ENCODE data around the gene C9.
"Not testable (repeated sequence)": the region's sequence is repeated elsewhere in the genome, so short reads cannot be mapped to it uniquely, and the experiment has no call there.

Gene C9

DNA sequence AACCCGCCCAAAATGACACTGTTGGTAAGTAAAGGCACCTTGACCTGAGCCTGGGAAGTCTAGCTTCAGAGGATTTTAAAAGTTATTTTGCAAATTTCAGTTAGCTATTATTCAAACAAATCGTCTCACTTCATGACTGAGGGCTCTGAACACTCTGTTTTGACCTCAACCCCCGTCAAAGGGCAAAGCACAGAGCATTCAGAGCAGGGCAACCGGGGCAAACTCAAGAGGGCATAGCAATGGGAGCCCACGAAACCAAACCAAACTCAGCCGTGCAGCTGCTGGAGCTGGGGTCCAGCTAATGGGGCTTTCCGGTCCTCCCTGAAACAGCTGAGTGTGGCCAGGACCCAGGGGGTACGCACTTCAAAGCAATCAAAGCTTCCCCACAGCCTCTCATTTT, 1.6 kb downstream of the C9 start:
- H3K9me3 ChIP-seq (ENCODE audit: control insufficient read depth, insufficient read depth, low read length), result no peaks in the 10 kb centered on the region
- no peak overlapping the region for H3K9ac ChIP-seq (ENCODE audit: low read depth, low read length)
- no peaks in the 10 kb centered on the region for H3K4me1 ChIP-seq (ENCODE audit: insufficient read depth, low read length)
- no peaks in the 10 kb centered on the region for H3K36me3 ChIP-seq (ENCODE audit: insufficient read depth, low read length)

DNA sequence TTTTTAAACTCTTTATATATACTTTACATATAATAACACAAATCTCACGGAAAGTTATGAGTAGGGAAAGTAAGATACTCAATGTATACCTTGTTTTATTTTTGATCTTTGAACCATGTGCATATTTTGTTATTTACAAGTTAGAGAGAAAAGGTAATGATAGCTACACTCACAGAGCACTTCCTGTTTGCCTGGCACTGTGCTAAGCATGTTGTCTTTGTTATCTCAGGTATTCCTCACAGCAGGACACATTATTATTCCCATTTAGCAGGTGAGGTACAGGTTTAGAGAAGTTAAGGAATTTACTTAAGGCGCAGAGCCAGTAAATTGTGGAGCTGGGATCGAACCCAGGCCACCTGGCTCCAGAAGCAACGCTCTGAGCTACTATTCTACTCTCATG, 3.0 kb downstream of the C9 start:
- Histone ChIP-seq H3K4me1 (ENCODE audit: insufficient read depth, low read length) (no peaks in the 10 kb centered on the region), H3K36me3 (ENCODE audit: insufficient read depth, low read length) (no peaks in the 10 kb centered on the region), H3K9me3 (ENCODE audit: control insufficient read depth, insufficient read depth, low read length) (no peaks in the 10 kb centered on the region), H3K9ac (ENCODE audit: low read depth, low read length) (no peak overlapping the region)

DNA sequence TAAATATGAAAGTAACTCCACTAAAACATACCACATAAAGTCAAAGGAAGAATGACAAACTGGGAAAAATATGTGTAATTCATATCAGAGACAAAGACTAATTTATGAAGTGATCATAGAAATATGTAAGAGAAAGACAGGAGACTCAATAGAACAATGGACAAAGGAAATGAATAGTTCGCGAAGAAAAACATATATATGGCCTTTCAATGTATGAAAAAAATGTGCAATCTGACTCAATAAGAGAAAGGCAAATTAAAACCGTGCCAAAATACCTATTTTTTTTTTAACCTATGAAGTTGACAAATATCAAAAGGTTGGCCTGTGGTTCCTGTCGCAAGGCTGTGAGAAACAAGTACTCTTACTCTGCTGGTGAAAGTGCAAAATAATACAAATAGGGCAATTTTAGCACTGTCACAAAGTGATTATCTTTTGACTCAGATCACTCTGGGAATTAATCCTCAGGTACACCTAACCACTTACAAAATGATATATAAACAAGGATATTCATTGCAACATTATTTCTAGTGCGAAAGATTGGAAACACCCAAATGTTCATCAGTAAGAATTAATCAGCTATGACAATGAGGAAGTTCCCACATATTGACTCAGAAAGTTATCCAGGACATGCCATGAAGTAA, 3.7 kb downstream of the C9 start:
- Histone ChIP-seq H3K36me3 (ENCODE audit: insufficient read depth, low read length) (no peaks in the 10 kb centered on the region), H3K4me1 (ENCODE audit: insufficient read depth, low read length) (no peaks in the 10 kb centered on the region), H3K9ac (ENCODE audit: low read depth, low read length) (no peak overlapping the region), H3K9me3 (ENCODE audit: control insufficient read depth, insufficient read depth, low read length) (no peaks in the 10 kb centered on the region)

DNA sequence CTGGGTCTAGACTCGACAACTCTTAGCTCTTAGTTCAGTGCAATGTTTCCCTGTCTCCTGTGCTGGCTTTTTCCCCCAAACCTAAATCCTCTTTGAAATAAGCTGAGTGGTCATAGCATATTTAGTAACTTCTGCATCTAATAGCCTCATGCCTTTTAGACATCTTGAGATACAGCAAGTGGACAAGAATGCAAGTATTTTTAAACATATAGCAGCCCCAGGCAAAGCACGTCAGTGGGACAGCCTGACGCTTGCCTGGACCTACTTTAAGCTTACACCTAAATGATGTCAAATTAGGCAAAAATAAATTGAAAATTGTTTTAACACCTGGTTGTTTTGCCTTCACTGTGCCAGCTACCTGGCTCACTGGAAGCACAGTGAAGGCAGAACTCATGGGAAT, 8.0 kb downstream of the C9 start:
- no peak overlapping the region for H3K9ac ChIP-seq (ENCODE audit: low read depth, low read length)
- no peaks in the 10 kb centered on the region for H3K9me3 ChIP-seq (ENCODE audit: control insufficient read depth, insufficient read depth, low read length)
- no peaks in the 10 kb centered on the region for H3K36me3 ChIP-seq (ENCODE audit: insufficient read depth, low read length)
- H3K4me1 ChIP-seq (ENCODE audit: insufficient read depth, low read length), result no peaks in the 10 kb centered on the region

DNA sequence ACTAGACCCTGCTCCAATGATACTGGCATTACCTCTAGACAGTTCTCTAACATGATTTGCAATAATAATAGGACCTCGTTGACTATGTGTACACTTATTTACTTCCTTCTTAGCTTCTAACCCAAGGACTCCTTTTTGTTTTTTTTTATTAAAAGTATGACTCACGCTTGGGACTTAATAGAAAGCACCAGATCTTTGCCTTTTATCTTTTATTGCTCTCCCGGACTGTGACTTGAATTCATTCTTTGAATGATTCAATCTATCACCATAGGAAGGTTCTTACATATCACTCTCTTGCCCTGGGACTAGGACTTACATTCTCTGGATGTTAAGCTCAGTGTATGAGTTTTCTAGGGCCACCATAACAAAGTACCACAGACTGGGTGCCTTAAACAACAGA, 9.0 kb downstream of the C9 start:
- H3K9ac ChIP-seq (ENCODE audit: low read depth, low read length), result no peak overlapping the region
- H3K4me1 ChIP-seq (ENCODE audit: insufficient read depth, low read length), result no peaks in the 10 kb centered on the region
- H3K9me3 ChIP-seq (ENCODE audit: control insufficient read depth, insufficient read depth, low read length), result no peaks in the 10 kb centered on the region
- H3K36me3 ChIP-seq (ENCODE audit: insufficient read depth, low read length), result no peaks in the 10 kb centered on the region

DNA sequence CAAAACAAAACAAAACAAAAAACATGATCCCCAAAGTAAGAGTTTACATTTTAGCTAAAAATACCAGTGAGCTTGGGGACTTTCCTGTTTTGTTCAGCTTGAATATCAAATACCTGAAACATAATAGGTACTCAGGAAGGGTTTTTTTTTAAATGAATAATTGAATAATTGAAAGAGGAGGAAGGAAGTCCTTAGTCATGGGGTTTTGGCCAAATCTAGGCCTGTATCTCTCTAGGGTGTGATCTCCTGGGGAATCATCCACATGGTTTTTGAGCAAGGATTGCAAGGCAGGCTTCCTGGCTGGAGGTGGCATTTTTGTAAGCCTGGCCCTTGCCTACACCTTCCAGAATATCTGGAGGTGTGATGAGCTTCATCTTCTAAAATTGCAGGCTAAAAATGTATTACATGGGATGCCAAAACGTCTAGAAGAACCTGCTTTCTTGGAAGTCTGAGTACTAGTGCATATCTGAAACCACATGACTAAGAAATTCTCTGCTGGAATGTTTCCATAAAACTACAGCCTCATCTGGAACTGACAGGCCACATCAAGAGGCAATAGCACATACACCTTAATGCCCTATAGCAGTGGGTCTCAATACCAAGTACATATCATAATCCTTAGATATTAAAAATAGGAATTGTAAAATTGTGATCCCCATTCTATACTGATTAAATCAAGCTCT, 10.4 kb downstream of the C9 start:
- Histone ChIP-seq H3K4me1 (ENCODE audit: insufficient read depth, low read length) (no peaks in the 10 kb centered on the region), H3K36me3 (ENCODE audit: insufficient read depth, low read length) (no peaks in the 10 kb centered on the region), H3K9me3 (ENCODE audit: control insufficient read depth, insufficient read depth, low read length) (no peaks in the 10 kb centered on the region), H3K9ac (ENCODE audit: low read depth, low read length) (no peak overlapping the region)

DNA sequence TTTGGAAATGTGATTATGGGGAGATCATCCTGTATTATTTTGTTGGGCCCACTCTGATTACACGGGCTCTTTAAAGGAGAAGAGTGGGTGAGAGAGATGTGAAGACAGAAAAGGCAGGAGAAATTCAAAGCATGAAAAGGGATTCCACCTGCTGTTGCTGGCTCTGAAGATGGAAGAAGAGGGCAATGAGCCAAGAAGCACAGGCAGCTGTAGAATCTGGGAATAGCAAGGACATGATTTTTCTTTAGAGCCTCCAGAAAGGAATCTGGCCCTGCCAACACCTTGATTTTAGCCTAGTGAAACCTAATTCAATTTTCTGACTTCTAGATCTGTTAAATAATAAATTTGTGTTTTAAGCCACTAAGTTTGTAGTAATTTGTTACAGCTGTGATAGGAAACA, 11.3 kb downstream of the C9 start:
- Histone ChIP-seq H3K9ac (ENCODE audit: low read depth, low read length) (no peak overlapping the region), H3K4me1 (ENCODE audit: insufficient read depth, low read length) (no peaks in the 10 kb centered on the region), H3K36me3 (ENCODE audit: insufficient read depth, low read length) (no peaks in the 10 kb centered on the region), H3K9me3 (ENCODE audit: control insufficient read depth, insufficient read depth, low read length) (no peaks in the 10 kb centered on the region)

DNA sequence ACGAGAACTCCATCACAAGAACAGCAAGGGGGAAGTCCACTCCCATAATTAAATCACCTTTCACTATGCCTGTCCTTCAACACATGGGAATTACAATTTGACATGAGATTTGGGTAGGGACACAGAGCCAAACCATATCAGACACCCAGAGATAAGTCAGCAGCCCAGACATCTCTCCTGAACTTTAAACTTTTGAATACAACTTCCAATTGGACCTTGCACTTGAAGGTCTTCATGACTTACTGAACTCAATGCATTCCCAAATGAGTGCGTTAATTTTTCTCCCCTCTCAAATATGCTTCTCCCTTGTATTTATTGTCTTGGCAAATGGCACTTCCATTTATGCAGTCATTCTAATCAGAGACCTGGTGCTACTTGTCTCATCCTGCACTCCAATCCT, 12.1 kb downstream of the C9 start:
- Histone ChIP-seq H3K9me3 (ENCODE audit: control insufficient read depth, insufficient read depth, low read length) (no peaks in the 10 kb centered on the region), H3K4me1 (ENCODE audit: insufficient read depth, low read length) (no peaks in the 10 kb centered on the region), H3K36me3 (ENCODE audit: insufficient read depth, low read length) (no peaks in the 10 kb centered on the region), H3K9ac (ENCODE audit: low read depth, low read length) (no peak overlapping the region)

DNA sequence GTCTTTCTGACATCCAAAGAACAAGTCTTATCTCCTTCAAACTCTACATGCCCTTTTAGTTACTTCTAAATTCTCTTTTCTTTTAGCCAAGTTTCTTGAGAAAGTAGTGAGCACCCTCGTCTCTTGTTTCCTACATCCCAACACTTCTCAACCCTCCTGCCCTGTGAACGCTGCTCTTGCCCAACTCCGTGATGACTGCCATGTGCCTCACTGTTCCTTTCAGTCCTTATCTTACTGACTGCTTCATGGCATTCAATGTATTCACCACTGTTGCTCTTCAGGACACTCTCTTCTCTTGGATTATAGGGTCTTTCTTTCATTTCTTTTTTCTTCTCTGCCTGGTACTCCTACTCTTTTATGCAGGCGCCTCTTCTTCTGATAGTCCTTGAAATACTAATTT, 14.8 kb downstream of the C9 start:
- H3K9me3 ChIP-seq (ENCODE audit: control insufficient read depth, insufficient read depth, low read length), result no peaks in the 10 kb centered on the region
- H3K9ac ChIP-seq (ENCODE audit: low read depth, low read length), result no peak overlapping the region
- no peaks in the 10 kb centered on the region for H3K36me3 ChIP-seq (ENCODE audit: insufficient read depth, low read length)
- H3K4me1 ChIP-seq (ENCODE audit: insufficient read depth, low read length), result no peaks in the 10 kb centered on the region

DNA sequence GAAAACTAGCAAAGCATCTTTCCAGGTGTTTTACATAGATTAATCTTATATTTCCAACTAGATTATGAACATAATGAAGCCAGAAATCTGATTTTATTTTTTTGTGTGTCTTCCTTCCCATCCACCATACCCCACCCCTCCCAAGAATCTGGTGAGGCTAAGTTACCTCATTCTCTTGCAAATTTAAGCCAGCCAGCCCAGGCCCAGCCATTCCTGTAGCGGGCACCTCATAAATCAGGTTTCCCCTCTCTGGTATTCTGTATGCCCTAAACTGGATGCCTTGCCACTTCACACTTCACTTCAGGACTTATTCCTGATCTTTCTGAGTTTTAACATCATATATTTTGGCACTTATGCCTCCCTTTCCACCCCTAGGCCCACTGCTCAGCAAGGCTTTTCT, 21.8 kb downstream of the C9 start:
- Histone ChIP-seq H3K9me3 (ENCODE audit: control insufficient read depth, insufficient read depth, low read length) (no peaks in the 10 kb centered on the region), H3K4me1 (ENCODE audit: insufficient read depth, low read length) (no peaks in the 10 kb centered on the region), H3K9ac (ENCODE audit: low read depth, low read length) (no peak overlapping the region), H3K36me3 (ENCODE audit: insufficient read depth, low read length) (no peaks in the 10 kb centered on the region)

DNA sequence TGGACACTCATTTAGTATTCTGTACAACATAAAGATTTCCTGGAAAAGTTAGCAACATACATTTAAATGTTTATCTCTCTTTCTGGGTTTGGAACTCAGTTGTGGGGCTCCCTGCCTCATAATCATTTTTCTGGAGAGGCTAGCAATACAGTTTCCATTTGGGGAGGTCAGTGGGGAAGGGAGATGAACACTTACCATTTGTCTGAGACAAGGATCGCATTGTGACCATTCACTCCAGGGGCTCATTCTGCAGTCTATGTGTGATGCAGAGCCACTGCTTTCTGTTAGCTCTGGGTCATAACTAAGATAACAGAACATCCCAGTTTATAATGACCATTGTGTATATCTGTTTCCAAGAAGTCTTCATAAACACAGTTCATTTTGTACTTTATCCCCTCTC, 22.4 kb downstream of the C9 start:
- no peaks in the 10 kb centered on the region for H3K9me3 ChIP-seq (ENCODE audit: control insufficient read depth, insufficient read depth, low read length)
- no peaks in the 10 kb centered on the region for H3K36me3 ChIP-seq (ENCODE audit: insufficient read depth, low read length)
- no peaks in the 10 kb centered on the region for H3K4me1 ChIP-seq (ENCODE audit: insufficient read depth, low read length)

DNA sequence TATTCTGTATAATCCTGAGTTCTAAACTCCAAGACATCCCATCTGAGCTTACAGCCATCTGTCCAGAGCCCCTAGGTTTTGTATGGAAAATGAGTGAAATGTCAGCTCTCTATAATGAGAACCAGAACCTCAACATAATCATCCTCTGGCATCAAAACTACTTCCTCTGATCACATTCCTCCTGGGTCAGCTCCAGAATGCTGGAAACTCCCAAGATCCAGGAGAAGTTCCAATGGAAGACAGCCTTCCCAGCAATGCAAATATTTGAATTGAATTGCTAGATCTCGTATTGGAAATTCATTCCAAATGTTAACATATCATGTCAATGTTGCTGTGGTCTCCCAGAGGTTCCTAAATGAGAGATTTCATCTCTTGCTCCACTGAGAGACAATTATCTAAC, 23.8 kb downstream of the C9 start:
- Histone ChIP-seq H3K9ac (ENCODE audit: low read depth, low read length) (no peak overlapping the region), H3K4me1 (ENCODE audit: insufficient read depth, low read length) (no peaks in the 10 kb centered on the region), H3K36me3 (ENCODE audit: insufficient read depth, low read length) (no peaks in the 10 kb centered on the region), H3K9me3 (ENCODE audit: control insufficient read depth, insufficient read depth, low read length) (no peaks in the 10 kb centered on the region)

More for the DNA sequence above, 22.4 kb downstream of the C9 start:
- H3K9ac ChIP-seq (ENCODE audit: low read depth, low read length), result no peak overlapping the region

DNA sequence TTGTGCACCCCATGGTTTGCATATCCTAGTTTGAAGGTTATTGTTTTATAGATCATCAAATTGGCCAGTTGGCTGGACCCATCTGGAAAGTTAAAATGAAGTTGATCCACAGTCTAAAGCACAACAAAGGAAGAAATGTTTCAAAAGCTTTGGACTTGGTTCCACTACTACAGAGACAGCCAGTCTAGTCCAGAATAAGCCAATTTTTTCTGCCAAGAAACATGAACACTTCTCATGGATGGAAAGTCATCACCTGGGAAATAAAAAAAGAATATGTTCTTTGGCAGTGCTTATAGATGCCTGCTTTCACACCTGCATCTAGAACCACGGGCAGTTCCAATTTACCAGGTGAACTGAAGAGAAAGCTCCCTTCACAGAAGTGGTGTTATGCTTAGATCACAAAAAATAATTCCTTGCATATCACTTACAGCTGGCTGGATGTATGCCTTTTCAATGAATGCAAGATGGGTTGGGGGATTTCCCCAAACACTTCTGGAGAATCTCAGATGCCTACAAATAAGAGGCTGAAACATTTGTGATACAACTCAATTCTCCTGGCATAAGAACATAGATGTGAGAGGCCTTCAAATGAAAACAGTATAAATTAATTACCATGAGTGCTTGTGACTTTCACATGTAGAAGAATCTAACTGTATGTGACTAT, 26.9 kb downstream of the C9 start:
- Histone ChIP-seq H3K9ac (ENCODE audit: low read depth, low read length) (no peak overlapping the region), H3K36me3 (ENCODE audit: insufficient read depth, low read length) (no peaks in the 10 kb centered on the region), H3K9me3 (ENCODE audit: control insufficient read depth, insufficient read depth, low read length) (0 out of 2 replicates have a peak, but pooled peaks cover 2% of the 10 kb centered on the region), H3K4me1 (ENCODE audit: insufficient read depth, low read length) (no peaks in the 10 kb centered on the region)

DNA sequence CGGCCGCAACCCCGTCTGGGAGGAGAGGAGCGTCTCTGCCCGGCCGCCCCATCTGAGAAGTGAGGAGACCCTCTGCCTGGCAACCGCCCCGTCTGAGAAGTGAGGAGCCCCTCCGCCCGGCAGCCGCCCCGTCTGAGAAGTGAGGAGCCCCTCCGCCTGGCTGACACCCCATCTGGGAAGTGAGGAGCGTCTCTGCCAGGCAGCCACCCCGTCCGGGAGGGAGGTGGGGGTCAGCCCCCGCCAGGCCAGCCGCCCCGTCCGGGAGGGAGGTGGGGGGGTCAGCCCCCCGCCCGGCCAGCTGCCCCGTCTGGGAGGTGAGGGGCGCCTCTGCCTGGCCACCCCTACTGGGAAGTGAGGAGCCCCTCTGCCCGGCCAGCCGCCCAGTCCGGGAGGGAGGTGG, 30.0 kb downstream of the C9 start:
- H3K36me3 ChIP-seq (ENCODE audit: insufficient read depth, low read length); H3K4me1 ChIP-seq (ENCODE audit: insufficient read depth, low read length); H3K9me3 ChIP-seq (ENCODE audit: control insufficient read depth, insufficient read depth, low read length); H3K9ac ChIP-seq (ENCODE audit: low read depth, low read length): not testable (repeated sequence)

DNA sequence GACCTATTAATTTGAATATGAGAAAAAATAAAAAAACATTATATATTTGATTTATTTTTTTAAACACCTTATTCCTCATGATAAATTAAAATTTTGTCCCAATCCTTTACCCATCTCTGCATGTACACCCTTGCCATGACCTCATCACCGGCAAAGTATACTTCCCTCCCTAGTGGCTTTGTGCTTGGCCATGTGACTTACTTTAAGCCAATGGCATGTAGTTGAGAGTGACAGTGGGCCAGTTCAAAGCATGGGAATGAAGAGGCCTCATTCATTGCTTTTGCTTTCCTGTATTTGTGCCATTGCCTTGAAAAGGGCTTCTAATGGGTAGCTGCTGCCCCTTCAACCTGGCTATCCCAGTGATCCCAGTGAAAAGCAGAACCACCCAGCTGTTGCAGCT, 31.2 kb downstream of the C9 start:
- Histone ChIP-seq H3K36me3 (ENCODE audit: insufficient read depth, low read length) (no peaks in the 10 kb centered on the region), H3K9me3 (ENCODE audit: control insufficient read depth, insufficient read depth, low read length) (0 out of 2 replicates have a peak, but pooled peaks cover 2% of the 10 kb centered on the region), H3K9ac (ENCODE audit: low read depth, low read length) (no peak overlapping the region), H3K4me1 (ENCODE audit: insufficient read depth, low read length) (no peaks in the 10 kb centered on the region)
